Caco-2 (cell line): ENCODE measurements around the gene NDEL1. TPM values are rescaled to one million over a fixed set of nuclear protein-coding genes. Genes with fewer than 3 reads are reported as not detected.

Source experiments
- BruUV-seq: library from RNA; stranded (reverse); fragments of 400-500 nt; replicated peaks from 2 replicates; lab custom pipeline; 2021; lab: Mats Ljungman, UMichigan
- CTCF ChIA-PET: fragments of 300-600 bp; sonication (Branson Sonifier 250); formaldehyde crosslinking; loops from one replicate; lab custom pipeline; 2022; ENCODE audit warnings: antibody characterized with exemption; lab: Charles Lee
- POLR2A ChIA-PET: fragments of 300-600 bp; sonication (Branson Sonifier 250); formaldehyde crosslinking; loops from one replicate; lab custom pipeline; 2022; ENCODE audit warnings: antibody characterized with exemption; lab: Charles Lee
- DNase-seq, 2 experiments: peaks; one replicate each; pipeline versions ENCODE4 v3.0.0 to v3.0.0-alpha.2; 2020 to 2022
- H3K27me3 ChIP-seq: replicated peaks from 2 replicates; pipeline ENCODE4 v1.6.0; 2011; ENCODE audit warnings: low read length; ENCODE audit not compliant: control insufficient read depth, insufficient read depth
- H3K36me3 ChIP-seq: 2 replicates; pipeline ENCODE4 v1.5.1; 2011; ENCODE audit warnings: low read length; ENCODE audit not compliant: control insufficient read depth, insufficient read depth
- H3K4me1 ChIP-seq: fragments of 250-450 bp; sonication (Bioruptor Pico); 2 replicates; pipeline ENCODE4 v1.5.1; 2020; ENCODE audit warnings: mild to moderate bottlenecking
- H3K4me3 ChIP-seq: 2 replicates; pipeline ENCODE4 v1.5.1; 2011; ENCODE audit warnings: low read depth, mild to moderate bottlenecking, control low read depth, low read length
- H3K9me3 ChIP-seq: fragments of 250-450 bp; sonication (Bioruptor Pico); 2 replicates; pipeline ENCODE4 v1.5.1; 2020; ENCODE audit warnings: mild to moderate bottlenecking, moderate library complexity
- H3K27ac Mint-ChIP-seq: one replicate; pipeline ENCODE4 v1.8.0; 2022; ENCODE audit warnings: mixed read lengths; ENCODE audit not compliant: unreplicated experiment
- H3K27me3 Mint-ChIP-seq: one replicate; pipeline ENCODE4 v1.8.0; 2022; ENCODE audit warnings: mixed read lengths; ENCODE audit not compliant: insufficient read depth, unreplicated experiment
- H3K36me3 Mint-ChIP-seq: one replicate; pipeline ENCODE4 v1.8.0; 2022; ENCODE audit warnings: mild to moderate bottlenecking, mixed read lengths; ENCODE audit not compliant: insufficient read depth, unreplicated experiment
- H3K4me1 Mint-ChIP-seq: one replicate; pipeline ENCODE4 v1.8.0; 2022; ENCODE audit warnings: low read depth, mixed read lengths; ENCODE audit not compliant: unreplicated experiment
- H3K4me3 Mint-ChIP-seq: one replicate; pipeline ENCODE4 v1.8.0; 2022; ENCODE audit warnings: mild to moderate bottlenecking, moderate library complexity, mixed read lengths; ENCODE audit not compliant: unreplicated experiment
- H3K9me3 Mint-ChIP-seq: one replicate; pipeline ENCODE4 v1.8.0; 2022; ENCODE audit warnings: mixed read lengths; ENCODE audit not compliant: unreplicated experiment
- CTCF ChIP-seq, 2 experiments: fragments of 200-600 bp in 1 of 2; IDR thresholded peaks; 1 replicate in 1 of 2; 2 replicates in 1 of 2; pipeline versions ENCODE4 v1.5.1 to v1.8.0; 2011 to 2022; ENCODE audit warnings: antibody characterized with exemption in 1 of 2, control low read depth in 1 of 2, inconsistent platforms in 1 of 2, low read depth in 1 of 2, low read length in 1 of 2, mild to moderate bottlenecking in 1 of 2, moderate library complexity in 1 of 2; ENCODE audit not compliant: insufficient read depth in 1 of 2, severe bottlenecking in 1 of 2, unreplicated experiment in 1 of 2
- intact Hi-C: fragments of 100-400 bp; cut with micrococcal nuclease; formaldehyde crosslinking; loops from one replicate; pipeline ENCODE4 v1.10.0; 2022; ENCODE audit not compliant: unreplicated experiment
- total RNA-seq: library from RNA; stranded (reverse); gene quantifications from 2 replicates; pipeline ENCODE4 v1.2.3, GENCODE V29; 2022

Gene NDEL1
- total RNA-seq, 1 experiment from 2014 or later = 32.2 TPM

GRCh38 chr17:8455665-8456209 is 20.1 kb downstream of the NDEL1 start:
- Histone ChIP-seq H3K9me3 (no peaks in the 10 kb centered on the region), H3K4me3 (no peak overlapping the region), H3K4me1 (no peaks in the 10 kb centered on the region), H3K36me3 (no peaks in the 10 kb centered on the region; the same call in 1 of the 2 replicates), H3K27me3 (no peaks in the 10 kb centered on the region)
- Mint-ChIP-seq H3K36me3 (peaks cover 48% of the 10 kb centered on the region), H3K4me3 (no peak overlapping the region), H3K9me3 (no peaks in the 10 kb centered on the region), H3K27ac (no peak overlapping the region), H3K4me1 (no peaks in the 10 kb centered on the region), H3K27me3 (no peaks in the 10 kb centered on the region)
- TF ChIP-seq CTCF (IDR thresholded peaks at IDR 0.05; ENCODE audit: insufficient read depth in 1 of 2, low read depth in 1 of 2, low read length in 1 of 2, severe bottlenecking in 1 of 2, unreplicated experiment in 1 of 2) = no peak
- ChIA-PET POLR2A (no interaction called here), CTCF (no interaction called here)
- BruUV-seq = no TSS peak
- DNase-seq = no peak
- intact Hi-C loops = no loop called here

GRCh38 chr17:8458128-8458527 is 22.4 kb downstream of the NDEL1 start:
- H3K4me3 ChIP-seq = no peak overlapping the region
- intact Hi-C loops = no loop called here
- Mint-ChIP-seq H3K4me3 (no peak overlapping the region), H3K27me3 (no peaks in the 10 kb centered on the region), H3K27ac (no peak overlapping the region), H3K9me3 (no peaks in the 10 kb centered on the region), H3K36me3 (peaks cover 47% of the 10 kb centered on the region), H3K4me1 (no peaks in the 10 kb centered on the region)
- no peaks in the 10 kb centered on the region for H3K4me1 ChIP-seq
- CTCF ChIA-PET = no interaction called here
- TF ChIP-seq CTCF (IDR thresholded peaks at IDR 0.05; ENCODE audit: insufficient read depth in 1 of 2, low read depth in 1 of 2, low read length in 1 of 2, severe bottlenecking in 1 of 2, unreplicated experiment in 1 of 2) = no peak
- H3K36me3 ChIP-seq = no peaks in the 10 kb centered on the region; the same call in 1 of the 2 replicates
- H3K9me3 ChIP-seq = no peaks in the 10 kb centered on the region
- POLR2A ChIA-PET = no interaction called here
- no TSS peak for BruUV-seq
- no peaks in the 10 kb centered on the region for H3K27me3 ChIP-seq
- no peak for DNase-seq

- no peak for DNase-seq
- ChIA-PET CTCF (no interaction called here), POLR2A (no interaction called here)
- Histone ChIP-seq H3K4me3 (no peak overlapping the region), H3K36me3 (no peaks in the 10 kb centered on the region; the same call in 1 of the 2 replicates), H3K9me3 (no peaks in the 10 kb centered on the region), H3K27me3 (no peaks in the 10 kb centered on the region), H3K4me1 (no peaks in the 10 kb centered on the region)
- H3K9me3 Mint-ChIP-seq = no peaks in the 10 kb centered on the region
- H3K36me3 Mint-ChIP-seq = peaks cover 47% of the 10 kb centered on the region
- BruUV-seq = no TSS peak
- intact Hi-C loops = no loop called here
- no peaks in the 10 kb centered on the region for H3K27me3 Mint-ChIP-seq
- TF ChIP-seq CTCF (IDR thresholded peaks at IDR 0.05; ENCODE audit: insufficient read depth in 1 of 2, low read depth in 1 of 2, low read length in 1 of 2, severe bottlenecking in 1 of 2, unreplicated experiment in 1 of 2) = no peak
- no peak overlapping the region for H3K27ac Mint-ChIP-seq
- H3K4me3 Mint-ChIP-seq = no peak overlapping the region
- no peaks in the 10 kb centered on the region for H3K4me1 Mint-ChIP-seq
Measured at GRCh38 chr17:8459107-8459506, 23.4 kb downstream of the NDEL1 start.
